ENCODE data around the gene CDH1.

DNA sequence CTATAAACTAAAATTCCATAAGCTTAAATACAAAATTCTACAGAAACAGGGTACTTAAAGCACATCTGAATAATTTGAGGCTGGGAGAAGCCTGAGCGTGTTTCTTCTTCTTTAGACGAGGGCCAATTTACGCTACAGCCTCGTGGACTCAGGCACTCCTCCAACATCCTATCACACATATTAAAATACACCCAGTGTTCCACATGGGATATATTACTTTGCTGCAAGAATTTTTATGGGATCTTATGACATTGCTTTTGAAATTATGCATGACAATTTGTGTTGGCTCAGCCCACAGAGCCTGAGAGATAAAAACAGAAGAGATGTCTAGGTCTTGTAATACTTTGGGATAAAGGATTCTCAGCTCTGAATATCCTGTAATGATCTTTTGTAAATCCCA lies 102.7 kb downstream of the CDH1 start:
- TF ChIP-seq POLR2A (IDR thresholded peaks at IDR 0.05; ENCODE audit: low read length) (no peak), GATA1 (IDR thresholded peaks at IDR 0.05; ENCODE audit: low read depth, low read length) (no peak)

Data from erythroblast (primary cell).